Measurements from ENCODE around the gene DHRSX. TPM values are rescaled to one million over a fixed set of nuclear protein-coding genes. Genes with fewer than 3 reads are reported as not detected.

Gene DHRSX
- total and polyA plus RNA-seq, 9 of the 15 experiments (the other 6 are each of a cell fraction or from before 2014, with no cell fraction given) = 0.59 to 11.0 (median 6.2) TPM

DNA sequence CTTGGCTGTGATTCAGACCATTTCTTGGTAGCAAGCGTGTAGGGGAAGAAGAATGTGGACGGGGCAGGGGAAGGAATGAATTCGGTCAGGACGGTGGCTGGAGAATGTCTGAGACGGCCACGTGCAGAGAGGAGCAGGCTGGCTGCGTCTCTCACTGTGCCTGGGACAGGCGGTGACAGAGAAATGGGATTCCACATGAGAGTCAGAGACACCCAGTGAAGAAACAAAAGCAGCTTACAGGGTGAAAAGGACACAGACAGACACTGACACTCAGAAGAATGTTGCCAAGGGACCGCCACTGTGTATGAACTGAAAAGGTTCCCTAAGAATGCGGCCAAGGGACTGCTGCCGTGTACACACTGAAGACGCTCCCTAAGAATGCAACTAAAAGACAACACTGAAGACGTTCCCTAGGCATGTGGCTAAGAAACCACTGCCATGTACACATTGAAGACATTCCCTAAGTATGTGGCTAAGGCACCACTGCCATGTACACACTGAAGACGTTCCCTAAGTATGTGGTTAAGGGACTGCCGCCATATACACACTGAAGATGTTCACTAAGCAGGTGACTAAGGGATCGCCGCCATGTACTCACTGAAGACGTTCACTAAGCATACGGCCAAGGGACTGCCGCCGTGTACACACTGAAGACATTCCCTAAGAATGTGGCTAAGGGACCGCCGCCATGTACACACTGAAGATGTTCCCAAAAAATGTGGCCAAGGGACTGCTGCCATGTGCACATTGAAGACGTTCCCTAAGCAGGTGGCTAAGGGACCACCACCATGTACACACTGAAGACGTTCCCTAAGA, 49.1 kb downstream of the DHRSX start (continued):
- TF ChIP-seq, protein P1, sequence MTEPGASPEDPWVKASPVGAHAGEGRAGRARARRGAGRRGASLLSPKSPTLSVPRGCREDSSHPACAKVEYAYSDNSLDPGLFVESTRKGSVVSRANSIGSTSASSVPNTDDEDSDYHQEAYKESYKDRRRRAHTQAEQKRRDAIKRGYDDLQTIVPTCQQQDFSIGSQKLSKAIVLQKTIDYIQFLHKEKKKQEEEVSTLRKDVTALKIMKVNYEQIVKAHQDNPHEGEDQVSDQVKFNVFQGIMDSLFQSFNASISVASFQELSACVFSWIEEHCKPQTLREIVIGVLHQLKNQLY (CRISPR knock-in tag; conservative IDR thresholded peaks at IDR 0.05) = no peak
- TF ChIP-seq TARDBP (IDR thresholded peaks at IDR 0.05) = no peak
- no peak; the same call in 1 of the 2 replicates for TF ChIP-seq ARID2 (IDR thresholded peaks at IDR 0.05)
- TF ChIP-seq ZBTB7A (IDR thresholded peaks at IDR 0.05; ENCODE audit: borderline replicate concordance, control insufficient read depth, low read depth, low read length) = no peak
- TF ChIP-seq ZNF224 (CRISPR knock-in tag; IDR thresholded peaks at IDR 0.05) = no peak
- TF ChIP-seq, protein P2, sequence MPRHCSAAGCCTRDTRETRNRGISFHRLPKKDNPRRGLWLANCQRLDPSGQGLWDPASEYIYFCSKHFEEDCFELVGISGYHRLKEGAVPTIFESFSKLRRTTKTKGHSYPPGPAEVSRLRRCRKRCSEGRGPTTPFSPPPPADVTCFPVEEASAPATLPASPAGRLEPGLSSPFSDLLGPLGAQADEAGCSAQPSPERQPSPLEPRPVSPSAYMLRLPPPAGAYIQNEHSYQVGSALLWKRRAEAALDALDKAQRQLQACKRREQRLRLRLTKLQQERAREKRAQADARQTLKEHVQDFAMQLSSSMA (CRISPR knock-in tag; IDR thresholded peaks at IDR 0.05) = no peak
- TF ChIP-seq, protein P3, sequence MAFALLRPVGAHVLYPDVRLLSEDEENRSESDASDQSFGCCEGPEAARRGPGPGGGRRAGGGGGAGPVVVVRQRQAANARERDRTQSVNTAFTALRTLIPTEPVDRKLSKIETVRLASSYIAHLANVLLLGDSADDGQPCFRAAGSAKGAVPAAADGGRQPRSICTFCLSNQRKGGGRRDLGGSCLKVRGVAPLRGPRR (CRISPR knock-in tag; IDR thresholded peaks at IDR 0.05) = no peak
- no peak for TF ChIP-seq TGIF2 (CRISPR knock-in tag; IDR thresholded peaks at IDR 0.05)
- no peak for TF ChIP-seq ETS2 (tag; IDR thresholded peaks at IDR 0.05; ENCODE audit: borderline replicate concordance, poor library complexity, severe bottlenecking)
- no peak for TF ChIP-seq ZNF354B (CRISPR knock-in tag; IDR thresholded peaks at IDR 0.05)
- TF ChIP-seq HLTF (IDR thresholded peaks at IDR 0.05) = no peak
- TF ChIP-seq ZBTB17 (CRISPR knock-in tag; IDR thresholded peaks at IDR 0.05) = no peak
- TF ChIP-seq SMC3 (conservative IDR thresholded peaks at IDR 0.05; ENCODE audit: insufficient read depth, low read depth, low read length) = no peak
- no peak for TF ChIP-seq RFX7 (CRISPR knock-in tag; IDR thresholded peaks at IDR 0.05)
- TF ChIP-seq, protein P4, sequence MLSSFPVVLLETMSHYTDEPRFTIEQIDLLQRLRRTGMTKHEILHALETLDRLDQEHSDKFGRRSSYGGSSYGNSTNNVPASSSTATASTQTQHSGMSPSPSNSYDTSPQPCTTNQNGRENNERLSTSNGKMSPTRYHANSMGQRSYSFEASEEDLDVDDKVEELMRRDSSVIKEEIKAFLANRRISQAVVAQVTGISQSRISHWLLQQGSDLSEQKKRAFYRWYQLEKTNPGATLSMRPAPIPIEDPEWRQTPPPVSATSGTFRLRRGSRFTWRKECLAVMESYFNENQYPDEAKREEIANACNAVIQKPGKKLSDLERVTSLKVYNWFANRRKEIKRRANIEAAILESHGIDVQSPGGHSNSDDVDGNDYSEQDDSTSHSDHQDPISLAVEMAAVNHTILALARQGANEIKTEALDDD (IDR thresholded peaks at IDR 0.05) = no peak
- TF ChIP-seq MCM2 (IDR thresholded peaks at IDR 0.05; ENCODE audit: low read depth) = no peak
- TF ChIP-seq RNF2 (IDR thresholded peaks at IDR 0.05) = peak; percentile 90
- no peak for TF ChIP-seq DIDO1 (tag; IDR thresholded peaks at IDR 0.05; ENCODE audit: low read depth)
- TF ChIP-seq DPF2 (IDR thresholded peaks at IDR 0.05) = 0 out of 2 replicates have a peak, but pooled peaks have one; percentile 19
- TF ChIP-seq, protein P5, sequence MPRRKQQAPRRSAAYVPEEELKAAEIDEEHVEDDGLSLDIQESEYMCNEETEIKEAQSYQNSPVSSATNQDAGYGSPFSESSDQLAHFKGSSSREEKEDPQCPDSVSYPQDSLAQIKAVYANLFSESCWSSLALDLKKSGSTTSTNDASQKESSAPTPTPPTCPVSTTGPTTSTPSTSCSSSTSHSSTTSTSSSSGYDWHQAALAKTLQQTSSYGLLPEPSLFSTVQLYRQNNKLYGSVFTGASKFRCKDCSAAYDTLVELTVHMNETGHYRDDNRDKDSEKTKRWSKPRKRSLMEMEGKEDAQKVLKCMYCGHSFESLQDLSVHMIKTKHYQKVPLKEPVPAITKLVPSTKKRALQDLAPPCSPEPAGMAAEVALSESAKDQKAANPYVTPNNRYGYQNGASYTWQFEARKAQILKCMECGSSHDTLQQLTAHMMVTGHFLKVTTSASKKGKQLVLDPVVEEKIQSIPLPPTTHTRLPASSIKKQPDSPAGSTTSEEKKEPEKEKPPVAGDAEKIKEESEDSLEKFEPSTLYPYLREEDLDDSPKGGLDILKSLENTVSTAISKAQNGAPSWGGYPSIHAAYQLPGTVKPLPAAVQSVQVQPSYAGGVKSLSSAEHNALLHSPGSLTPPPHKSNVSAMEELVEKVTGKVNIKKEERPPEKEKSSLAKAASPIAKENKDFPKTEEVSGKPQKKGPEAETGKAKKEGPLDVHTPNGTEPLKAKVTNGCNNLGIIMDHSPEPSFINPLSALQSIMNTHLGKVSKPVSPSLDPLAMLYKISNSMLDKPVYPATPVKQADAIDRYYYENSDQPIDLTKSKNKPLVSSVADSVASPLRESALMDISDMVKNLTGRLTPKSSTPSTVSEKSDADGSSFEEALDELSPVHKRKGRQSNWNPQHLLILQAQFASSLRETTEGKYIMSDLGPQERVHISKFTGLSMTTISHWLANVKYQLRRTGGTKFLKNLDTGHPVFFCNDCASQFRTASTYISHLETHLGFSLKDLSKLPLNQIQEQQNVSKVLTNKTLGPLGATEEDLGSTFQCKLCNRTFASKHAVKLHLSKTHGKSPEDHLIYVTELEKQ (CRISPR knock-in tag; IDR thresholded peaks at IDR 0.05) = no peak
- TF ChIP-seq MXI1 (IDR thresholded peaks at IDR 0.05; ENCODE audit: low read depth, low read length) = 0 out of 2 replicates have a peak, but pooled peaks have one; percentile 8
- TF ChIP-seq RAD21 (CRISPR knock-in tag; conservative IDR thresholded peaks at IDR 0.05 in 1 of 2, IDR thresholded peaks at IDR 0.05 in 1 of 2) = peak in 1 of 2 experiments; percentile 41; a peak in 2 of 4 replicates
- TF ChIP-seq CBFB (CRISPR knock-in tag; IDR thresholded peaks at IDR 0.05) = 0 out of 2 replicates have a peak, but pooled peaks have one; percentile 62
